H9 (cell line): ENCODE results near the gene GRIN2A. TPM values are rescaled to one million over a fixed set of nuclear protein-coding genes. Genes with fewer than 3 reads are reported as not detected.

Experiments used
- DNase-seq: peaks from one replicate; pipeline ENCODE4 v3.0.0-alpha.2; 2017
- H2AFZ ChIP-seq: one replicate; pipeline ENCODE4 v1.6.1; 2013; ENCODE audit warnings: mild to moderate bottlenecking, low read length, control low read depth, moderate library complexity
- H2AK5ac ChIP-seq: 2 replicates; pipeline ENCODE4 v1.6.1; 2013; ENCODE audit warnings: low read length, control low read depth, mixed read lengths; ENCODE audit not compliant: insufficient read length
- H2BK120ac ChIP-seq: one replicate; pipeline ENCODE4 v1.6.1; 2013; ENCODE audit warnings: low read depth, mild to moderate bottlenecking, low read length, control low read depth, inconsistent platforms; ENCODE audit not compliant: poor library complexity, severe bottlenecking
- H2BK12ac ChIP-seq: 2 replicates; pipeline ENCODE4 v1.6.1; 2013; ENCODE audit warnings: low read length, control low read depth, mixed read lengths, low read depth; ENCODE audit not compliant: insufficient read length
- H2BK15ac ChIP-seq: 2 replicates; pipeline ENCODE4 v1.6.1; 2013; ENCODE audit warnings: low read depth, low read length, control low read depth
- H2BK20ac ChIP-seq: one replicate; pipeline ENCODE4 v1.6.1; 2013; ENCODE audit warnings: low read depth, mild to moderate bottlenecking, low read length, control low read depth, inconsistent platforms; ENCODE audit not compliant: poor library complexity, severe bottlenecking
- H2BK5ac ChIP-seq: 2 replicates; pipeline ENCODE4 v1.6.1; 2013; ENCODE audit warnings: low read length, control low read depth, mixed read lengths; ENCODE audit not compliant: insufficient read length
- H3K14ac ChIP-seq: 2 replicates; pipeline ENCODE4 v1.6.1; 2013; ENCODE audit warnings: low read length, control low read depth; ENCODE audit not compliant: insufficient read depth
- H3K18ac ChIP-seq: 2 replicates; pipeline ENCODE4 v1.6.1; 2013; ENCODE audit warnings: low read depth, mild to moderate bottlenecking, mixed read lengths, low read length, control low read depth; ENCODE audit not compliant: insufficient read length
- H3K23ac ChIP-seq: 2 replicates; pipeline ENCODE4 v1.6.1; 2013; ENCODE audit warnings: low read length, control low read depth, mixed read lengths, low read depth; ENCODE audit not compliant: insufficient read length
- H3K23me2 ChIP-seq: 2 replicates; pipeline ENCODE4 v1.6.1; 2013; ENCODE audit warnings: low read depth, mild to moderate bottlenecking, mixed read lengths, low read length, control low read depth; ENCODE audit not compliant: insufficient read length, poor library complexity, severe bottlenecking
- H3K27ac ChIP-seq: 2 replicates; pipeline ENCODE4 v1.5.1; 2013; ENCODE audit warnings: low read length, control low read depth, mixed read lengths, low read depth; ENCODE audit not compliant: insufficient read length
- H3K27me3 ChIP-seq: 2 replicates; pipeline ENCODE4 v1.6.1; 2013; ENCODE audit warnings: low read length, control low read depth, inconsistent platforms; ENCODE audit not compliant: insufficient read depth
- H3K4ac ChIP-seq: 2 replicates; pipeline ENCODE4 v1.6.1; 2013; ENCODE audit warnings: low read depth, mild to moderate bottlenecking, control low read depth, inconsistent platforms, low read length, moderate library complexity
- H3K4me1 ChIP-seq: 2 replicates; pipeline ENCODE4 v1.6.1; 2013; ENCODE audit warnings: low read length, control low read depth, inconsistent platforms; ENCODE audit not compliant: insufficient read depth
- H3K4me2 ChIP-seq: 2 replicates; pipeline ENCODE4 v1.6.1; 2013; ENCODE audit warnings: low read length, control low read depth, mixed read lengths; ENCODE audit not compliant: insufficient read length, insufficient read depth
- H3K56ac ChIP-seq: 2 replicates; pipeline ENCODE4 v1.6.1; 2013; ENCODE audit warnings: low read depth, mild to moderate bottlenecking, mixed read lengths, low read length, control low read depth; ENCODE audit not compliant: insufficient read length
- H3K79me1 ChIP-seq: 2 replicates; pipeline ENCODE4 v1.6.1; 2013; ENCODE audit warnings: low read depth, mild to moderate bottlenecking, moderate library complexity, low read length, control low read depth, inconsistent platforms; ENCODE audit not compliant: insufficient read depth, poor library complexity, severe bottlenecking
- H3K79me2 ChIP-seq: 2 replicates; pipeline ENCODE4 v1.6.1; 2013; ENCODE audit warnings: low read length, control low read depth, inconsistent platforms; ENCODE audit not compliant: insufficient read depth
- H3K9ac ChIP-seq: 2 replicates; pipeline ENCODE4 v1.6.1; 2013; ENCODE audit warnings: low read length, control low read depth, mixed read lengths; ENCODE audit not compliant: insufficient read length; ENCODE audit errors: extremely low read depth
- H3K9me3 ChIP-seq: one replicate; pipeline ENCODE4 v1.6.1; 2013; ENCODE audit warnings: low read depth, low read length, inconsistent platforms; ENCODE audit not compliant: control insufficient read depth
- H3T11ph ChIP-seq: one replicate; pipeline ENCODE4 v1.6.1; 2013; ENCODE audit warnings: mild to moderate bottlenecking, low read length, control low read depth, inconsistent platforms
- H4K20me1 ChIP-seq: one replicate; pipeline ENCODE4 v1.6.1; 2013; ENCODE audit not compliant: control insufficient read depth, insufficient read length, insufficient read depth
- H4K5ac ChIP-seq: 2 replicates; pipeline ENCODE4 v1.6.1; 2013; ENCODE audit warnings: low read depth, mild to moderate bottlenecking, mixed read lengths, low read length, control low read depth; ENCODE audit not compliant: insufficient read length
- H4K8ac ChIP-seq: replicated peaks from 2 replicates; pipeline ENCODE4 v1.6.1; 2013; ENCODE audit warnings: low read length, control low read depth, mixed read lengths, low read depth; ENCODE audit not compliant: insufficient read length
- H4K91ac ChIP-seq: 2 replicates; pipeline ENCODE4 v1.6.1; 2013; ENCODE audit warnings: low read depth, mild to moderate bottlenecking, moderate library complexity, mixed read lengths, low read length, control low read depth; ENCODE audit not compliant: insufficient read length
- H3K27ac Mint-ChIP-seq, 3 experiments: 2 replicates in 2 of 3; 3 replicates in 1 of 3; pipeline ENCODE4 v1.8.0; 2020 to 2021; ENCODE audit warnings: mixed read lengths in 3 of 3, mild to moderate bottlenecking in 1 of 3, moderate library complexity in 1 of 3
- H3K27me3 Mint-ChIP-seq: 2 replicates; pipeline ENCODE4 v1.8.0; 2021; ENCODE audit warnings: low read depth, mild to moderate bottlenecking, moderate library complexity, mixed read lengths
- H3K36me3 Mint-ChIP-seq, 3 experiments: 2 replicates in 2 of 3; 3 replicates in 1 of 3; pipeline ENCODE4 v1.8.0; 2020 to 2021; ENCODE audit warnings: low read depth in 3 of 3, mixed read lengths in 3 of 3; ENCODE audit not compliant: insufficient read depth in 1 of 3
- H3K4me1 Mint-ChIP-seq, 2 experiments: 2 replicates each; pipeline ENCODE4 v1.8.0; 2020; ENCODE audit warnings: mixed read lengths in 2 of 2
- H3K4me3 Mint-ChIP-seq, 2 experiments: 2 replicates in 1 of 2; 3 replicates in 1 of 2; pipeline ENCODE4 v1.8.0; 2020 to 2021; ENCODE audit warnings: mild to moderate bottlenecking in 2 of 2, mixed read lengths in 2 of 2, moderate library complexity in 1 of 2
- H3K9me3 Mint-ChIP-seq, 2 experiments: 2 replicates in 1 of 2; 3 replicates in 1 of 2; pipeline ENCODE4 v1.8.0; 2020; ENCODE audit warnings: mild to moderate bottlenecking in 2 of 2, mixed read lengths in 2 of 2, moderate library complexity in 1 of 2
- WGBS: extraction: QIAGEN DNeasy Blood & Tissue Kit; methylation state at CpG from one replicate; pipeline ENCODE4 v1.1.7; 2013; ENCODE audit warnings: missing lambda C conversion rate, low lambda C conversion rate, mixed read lengths; ENCODE audit not compliant: insufficient read length; ENCODE audit errors: extremely low coverage; 5-methylcytosine and 5-hydroxymethylcytosine counted together
- total RNA-seq: library from RNA; stranded (reverse); gene quantifications from 2 replicates; pipeline ENCODE4 v1.2.1, GENCODE V29; 2021
- TF ChIP-seq, protein P1 (sequence below): fragments of 200-600 bp; sonication (generic); conservative IDR thresholded peaks from 3 replicates; pipeline ENCODE4 v1.8.0; 2021; ENCODE audit warnings: antibody characterized with exemption, mild to moderate bottlenecking

GRIN2A gene
- total RNA-seq, 1 experiment from 2014 or later = 1.5 TPM

GRCh38 chr16:9843424-9844018 lies 338.7 kb downstream of the GRIN2A start:
- Histone ChIP-seq H3K4me2 (no peak overlapping the region), H3K79me2 (no peaks in the 10 kb centered on the region), H2AFZ (no peak overlapping the region), H3K14ac (no peak overlapping the region), H4K8ac (no peak overlapping the region), H3K4me1 (peaks cover 5% of the 10 kb centered on the region; the same call in 1 of the 2 replicates), H3K27ac (no peak overlapping the region), H3K18ac (no peak overlapping the region), H2BK20ac (no peak overlapping the region), H3K9me3 (no peaks in the 10 kb centered on the region), H3K4ac (no peak overlapping the region), H3K56ac (no peak overlapping the region), H2AK5ac (no peak overlapping the region), H2BK15ac (no peak overlapping the region), H4K20me1 (no peaks in the 10 kb centered on the region), H2BK5ac (no peak overlapping the region), H3K9ac (no peak overlapping the region), H2BK12ac (no peak overlapping the region), H3T11ph (no peak overlapping the region), H3K23me2 (no peaks in the 10 kb centered on the region), H3K23ac (no peak overlapping the region), H4K91ac (no peak overlapping the region), H3K79me1 (no peaks in the 10 kb centered on the region), H3K27me3 (no peaks in the 10 kb centered on the region), H4K5ac (no peak overlapping the region), H2BK120ac (no peak overlapping the region)
- Mint-ChIP-seq H3K4me1 (peaks cover 9 to 12% of the 10 kb centered on the region in 2 experiments), H3K27me3 (no peaks in the 10 kb centered on the region), H3K36me3 (no peaks in the 10 kb centered on the region), H3K4me3 (no peak overlapping the region), H3K9me3 (no peaks in the 10 kb centered on the region), H3K27ac (no peak overlapping the region)
- TF ChIP-seq, protein P1, sequence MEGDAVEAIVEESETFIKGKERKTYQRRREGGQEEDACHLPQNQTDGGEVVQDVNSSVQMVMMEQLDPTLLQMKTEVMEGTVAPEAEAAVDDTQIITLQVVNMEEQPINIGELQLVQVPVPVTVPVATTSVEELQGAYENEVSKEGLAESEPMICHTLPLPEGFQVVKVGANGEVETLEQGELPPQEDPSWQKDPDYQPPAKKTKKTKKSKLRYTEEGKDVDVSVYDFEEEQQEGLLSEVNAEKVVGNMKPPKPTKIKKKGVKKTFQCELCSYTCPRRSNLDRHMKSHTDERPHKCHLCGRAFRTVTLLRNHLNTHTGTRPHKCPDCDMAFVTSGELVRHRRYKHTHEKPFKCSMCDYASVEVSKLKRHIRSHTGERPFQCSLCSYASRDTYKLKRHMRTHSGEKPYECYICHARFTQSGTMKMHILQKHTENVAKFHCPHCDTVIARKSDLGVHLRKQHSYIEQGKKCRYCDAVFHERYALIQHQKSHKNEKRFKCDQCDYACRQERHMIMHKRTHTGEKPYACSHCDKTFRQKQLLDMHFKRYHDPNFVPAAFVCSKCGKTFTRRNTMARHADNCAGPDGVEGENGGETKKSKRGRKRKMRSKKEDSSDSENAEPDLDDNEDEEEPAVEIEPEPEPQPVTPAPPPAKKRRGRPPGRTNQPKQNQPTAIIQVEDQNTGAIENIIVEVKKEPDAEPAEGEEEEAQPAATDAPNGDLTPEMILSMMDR = no peak
- WGBS = no CpG with 5 or more reads among the region's 3 CpGs
- no peak for DNase-seq
